ENCODE measurements around the gene HIGD1C. TPM values are rescaled to one million over a fixed set of nuclear protein-coding genes. Genes with fewer than 3 reads are reported as not detected.
A peak's percentile ranks its signal among the peaks of the same experiment; 100 is the strongest.

Gene HIGD1C
- total RNA-seq, 1 experiment from 2014 or later: not detected

DNA sequence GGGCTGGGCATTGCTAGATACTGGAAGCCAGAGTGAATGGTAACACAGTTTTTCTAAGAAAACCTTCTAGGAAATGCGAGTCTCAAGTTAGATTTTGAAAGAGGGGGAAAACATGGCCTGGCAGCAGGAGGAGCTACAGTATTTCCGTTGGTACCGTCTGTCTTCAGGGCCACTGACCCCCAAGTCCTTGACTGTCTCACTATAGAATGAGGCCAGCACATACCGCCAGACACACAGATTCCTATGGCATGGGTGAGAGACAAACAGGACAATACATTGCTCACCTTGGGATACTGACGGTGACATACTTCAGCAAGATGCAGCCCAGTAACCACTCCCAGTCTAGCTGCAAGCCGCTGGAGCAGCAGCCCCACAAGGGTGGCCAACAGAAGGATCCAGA, 52.2 kb downstream of the HIGD1C start (continued):
- TF ChIP-seq, protein P1, sequence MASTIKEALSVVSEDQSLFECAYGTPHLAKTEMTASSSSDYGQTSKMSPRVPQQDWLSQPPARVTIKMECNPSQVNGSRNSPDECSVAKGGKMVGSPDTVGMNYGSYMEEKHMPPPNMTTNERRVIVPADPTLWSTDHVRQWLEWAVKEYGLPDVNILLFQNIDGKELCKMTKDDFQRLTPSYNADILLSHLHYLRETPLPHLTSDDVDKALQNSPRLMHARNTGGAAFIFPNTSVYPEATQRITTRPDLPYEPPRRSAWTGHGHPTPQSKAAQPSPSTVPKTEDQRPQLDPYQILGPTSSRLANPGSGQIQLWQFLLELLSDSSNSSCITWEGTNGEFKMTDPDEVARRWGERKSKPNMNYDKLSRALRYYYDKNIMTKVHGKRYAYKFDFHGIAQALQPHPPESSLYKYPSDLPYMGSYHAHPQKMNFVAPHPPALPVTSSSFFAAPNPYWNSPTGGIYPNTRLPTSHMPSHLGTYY (CRISPR knock-in tag; IDR thresholded peaks at IDR 0.05): no peak
- TF ChIP-seq, protein P2, sequence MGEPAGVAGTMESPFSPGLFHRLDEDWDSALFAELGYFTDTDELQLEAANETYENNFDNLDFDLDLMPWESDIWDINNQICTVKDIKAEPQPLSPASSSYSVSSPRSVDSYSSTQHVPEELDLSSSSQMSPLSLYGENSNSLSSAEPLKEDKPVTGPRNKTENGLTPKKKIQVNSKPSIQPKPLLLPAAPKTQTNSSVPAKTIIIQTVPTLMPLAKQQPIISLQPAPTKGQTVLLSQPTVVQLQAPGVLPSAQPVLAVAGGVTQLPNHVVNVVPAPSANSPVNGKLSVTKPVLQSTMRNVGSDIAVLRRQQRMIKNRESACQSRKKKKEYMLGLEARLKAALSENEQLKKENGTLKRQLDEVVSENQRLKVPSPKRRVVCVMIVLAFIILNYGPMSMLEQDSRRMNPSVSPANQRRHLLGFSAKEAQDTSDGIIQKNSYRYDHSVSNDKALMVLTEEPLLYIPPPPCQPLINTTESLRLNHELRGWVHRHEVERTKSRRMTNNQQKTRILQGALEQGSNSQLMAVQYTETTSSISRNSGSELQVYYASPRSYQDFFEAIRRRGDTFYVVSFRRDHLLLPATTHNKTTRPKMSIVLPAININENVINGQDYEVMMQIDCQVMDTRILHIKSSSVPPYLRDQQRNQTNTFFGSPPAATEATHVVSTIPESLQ (CRISPR knock-in tag; IDR thresholded peaks at IDR 0.05): no peak

DNA sequence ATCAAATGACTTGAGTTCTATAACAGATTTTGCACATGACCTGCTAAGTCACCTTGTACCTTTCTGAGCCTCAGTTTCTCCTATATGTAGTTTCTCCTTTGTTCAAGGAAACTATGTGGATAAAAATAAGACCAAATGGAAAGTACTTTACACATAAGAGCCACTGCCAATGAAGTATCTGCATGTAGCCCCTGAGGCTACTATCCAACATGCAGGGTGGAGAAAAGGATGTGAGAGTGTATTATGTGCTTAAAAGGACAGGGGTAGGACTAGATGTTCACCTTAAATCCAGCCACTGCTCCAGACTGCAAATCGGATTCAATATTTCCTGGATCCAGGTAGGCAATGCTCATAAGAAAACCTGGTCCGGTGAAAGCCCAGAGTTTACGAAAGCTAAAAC, 52.7 kb downstream of the HIGD1C start:
- H3K9me3 Mint-ChIP-seq: no peaks in the 10 kb centered on the region
- TF ChIP-seq FOXP1 (CRISPR knock-in tag; IDR thresholded peaks at IDR 0.05; ENCODE audit: borderline replicate concordance): no peak
- TF ChIP-seq, protein P3, sequence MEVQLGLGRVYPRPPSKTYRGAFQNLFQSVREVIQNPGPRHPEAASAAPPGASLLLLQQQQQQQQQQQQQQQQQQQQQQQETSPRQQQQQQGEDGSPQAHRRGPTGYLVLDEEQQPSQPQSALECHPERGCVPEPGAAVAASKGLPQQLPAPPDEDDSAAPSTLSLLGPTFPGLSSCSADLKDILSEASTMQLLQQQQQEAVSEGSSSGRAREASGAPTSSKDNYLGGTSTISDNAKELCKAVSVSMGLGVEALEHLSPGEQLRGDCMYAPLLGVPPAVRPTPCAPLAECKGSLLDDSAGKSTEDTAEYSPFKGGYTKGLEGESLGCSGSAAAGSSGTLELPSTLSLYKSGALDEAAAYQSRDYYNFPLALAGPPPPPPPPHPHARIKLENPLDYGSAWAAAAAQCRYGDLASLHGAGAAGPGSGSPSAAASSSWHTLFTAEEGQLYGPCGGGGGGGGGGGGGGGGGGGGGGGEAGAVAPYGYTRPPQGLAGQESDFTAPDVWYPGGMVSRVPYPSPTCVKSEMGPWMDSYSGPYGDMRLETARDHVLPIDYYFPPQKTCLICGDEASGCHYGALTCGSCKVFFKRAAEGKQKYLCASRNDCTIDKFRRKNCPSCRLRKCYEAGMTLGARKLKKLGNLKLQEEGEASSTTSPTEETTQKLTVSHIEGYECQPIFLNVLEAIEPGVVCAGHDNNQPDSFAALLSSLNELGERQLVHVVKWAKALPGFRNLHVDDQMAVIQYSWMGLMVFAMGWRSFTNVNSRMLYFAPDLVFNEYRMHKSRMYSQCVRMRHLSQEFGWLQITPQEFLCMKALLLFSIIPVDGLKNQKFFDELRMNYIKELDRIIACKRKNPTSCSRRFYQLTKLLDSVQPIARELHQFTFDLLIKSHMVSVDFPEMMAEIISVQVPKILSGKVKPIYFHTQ (CRISPR knock-in tag; IDR thresholded peaks at IDR 0.05): no peak
- TF ChIP-seq IRF2 (CRISPR knock-in tag; IDR thresholded peaks at IDR 0.05; ENCODE audit: borderline replicate concordance, low read depth): no peak
- TF ChIP-seq MYBL2 (CRISPR knock-in tag; IDR thresholded peaks at IDR 0.05): no peak
- no peak for TF ChIP-seq RORB (CRISPR knock-in tag; IDR thresholded peaks at IDR 0.05)
- TF ChIP-seq, protein P4, sequence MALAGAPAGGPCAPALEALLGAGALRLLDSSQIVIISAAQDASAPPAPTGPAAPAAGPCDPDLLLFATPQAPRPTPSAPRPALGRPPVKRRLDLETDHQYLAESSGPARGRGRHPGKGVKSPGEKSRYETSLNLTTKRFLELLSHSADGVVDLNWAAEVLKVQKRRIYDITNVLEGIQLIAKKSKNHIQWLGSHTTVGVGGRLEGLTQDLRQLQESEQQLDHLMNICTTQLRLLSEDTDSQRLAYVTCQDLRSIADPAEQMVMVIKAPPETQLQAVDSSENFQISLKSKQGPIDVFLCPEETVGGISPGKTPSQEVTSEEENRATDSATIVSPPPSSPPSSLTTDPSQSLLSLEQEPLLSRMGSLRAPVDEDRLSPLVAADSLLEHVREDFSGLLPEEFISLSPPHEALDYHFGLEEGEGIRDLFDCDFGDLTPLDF (CRISPR knock-in tag; IDR thresholded peaks at IDR 0.05): no peak
- TF ChIP-seq, protein P5, sequence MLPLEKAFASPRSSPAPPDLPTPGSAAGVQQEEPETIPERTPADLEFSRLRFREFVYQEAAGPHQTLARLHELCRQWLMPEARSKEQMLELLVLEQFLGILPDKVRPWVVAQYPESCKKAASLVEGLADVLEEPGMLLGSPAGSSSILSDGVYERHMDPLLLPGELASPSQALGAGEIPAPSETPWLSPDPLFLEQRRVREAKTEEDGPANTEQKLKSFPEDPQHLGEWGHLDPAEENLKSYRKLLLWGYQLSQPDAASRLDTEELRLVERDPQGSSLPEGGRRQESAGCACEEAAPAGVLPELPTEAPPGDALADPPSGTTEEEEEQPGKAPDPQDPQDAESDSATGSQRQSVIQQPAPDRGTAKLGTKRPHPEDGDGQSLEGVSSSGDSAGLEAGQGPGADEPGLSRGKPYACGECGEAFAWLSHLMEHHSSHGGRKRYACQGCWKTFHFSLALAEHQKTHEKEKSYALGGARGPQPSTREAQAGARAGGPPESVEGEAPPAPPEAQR (CRISPR knock-in tag; IDR thresholded peaks at IDR 0.05): no peak
- TF ChIP-seq PRRX2 (CRISPR knock-in tag; IDR thresholded peaks at IDR 0.05): no peak
- TF ChIP-seq, protein P6, sequence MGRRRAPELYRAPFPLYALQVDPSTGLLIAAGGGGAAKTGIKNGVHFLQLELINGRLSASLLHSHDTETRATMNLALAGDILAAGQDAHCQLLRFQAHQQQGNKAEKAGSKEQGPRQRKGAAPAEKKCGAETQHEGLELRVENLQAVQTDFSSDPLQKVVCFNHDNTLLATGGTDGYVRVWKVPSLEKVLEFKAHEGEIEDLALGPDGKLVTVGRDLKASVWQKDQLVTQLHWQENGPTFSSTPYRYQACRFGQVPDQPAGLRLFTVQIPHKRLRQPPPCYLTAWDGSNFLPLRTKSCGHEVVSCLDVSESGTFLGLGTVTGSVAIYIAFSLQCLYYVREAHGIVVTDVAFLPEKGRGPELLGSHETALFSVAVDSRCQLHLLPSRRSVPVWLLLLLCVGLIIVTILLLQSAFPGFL (CRISPR knock-in tag; IDR thresholded peaks at IDR 0.05; ENCODE audit: borderline replicate concordance): no peak
- TF ChIP-seq TEAD1 (CRISPR knock-in tag; IDR thresholded peaks at IDR 0.05): no peak
- TF ChIP-seq NFE2L1 (CRISPR knock-in tag; IDR thresholded peaks at IDR 0.05): no peak
- no peak for TF ChIP-seq JAZF1 (CRISPR knock-in tag; IDR thresholded peaks at IDR 0.05)
- TF ChIP-seq TP53 (CRISPR knock-in tag; IDR thresholded peaks at IDR 0.05): no peak
- TF ChIP-seq ZNF423 (CRISPR knock-in tag; IDR thresholded peaks at IDR 0.05): no peak
- TF ChIP-seq HMGA2 (CRISPR knock-in tag; IDR thresholded peaks at IDR 0.05): no peak
- H3K4me1 Mint-ChIP-seq: peaks cover 38% of the 10 kb centered on the region
- no peak for DNase-seq (ENCODE audit: low spot score)
- peaks cover 57% of the 10 kb centered on the region for H3K36me3 Mint-ChIP-seq
- ATAC-seq: no peak
- H3K27me3 Mint-ChIP-seq (ENCODE audit: low read depth): no peaks in the 10 kb centered on the region
- H3K4me3 Mint-ChIP-seq: no peak overlapping the region
- ChIA-PET POLR2A (interaction anchor here (1.1 to 1.3 kb wide), 2 partner anchors 21 to 23 kb away, joined by 4 to 6 read pairs; partner anchors contain the start of gene SLC11A2), CTCF (interaction anchor here (0.7 to 3.5 kb wide), 4 partner anchors 18 to 336 kb away, joined by 3 to 30 read pairs (median 4); partner anchors contain the start of gene SLC11A2)
- H3K27ac Mint-ChIP-seq: peak overlapping the region; percentile 95

Measured in WTC11 (cell line).